HG03558 (cell line): ENCODE results near the gene LRCH4.
"Not testable (repeated sequence)": the region's sequence is repeated elsewhere in the genome, so short reads cannot be mapped to it uniquely, and the experiment has no call there.

ENCODE experiments used
- ATAC-seq: cut with Tn5 transposase; IDR thresholded peaks from one replicate; pipeline ENCODE4 v1.9.1; 2021; ENCODE audit warnings: moderate number of reproducible peaks; ENCODE audit not compliant: unreplicated experiment; ENCODE audit errors: extremely low read depth

LRCH4 gene

GRCh38 chr7:100570954-100571828 is 14.7 kb downstream of the LRCH4 start:
- ATAC-seq, result no peak

- no peak for ATAC-seq
These were observed 16.8 kb downstream of the LRCH4 start for GRCh38 chr7:100568896-100569844.

GRCh38 chr7:100568176-100568895 is 17.6 kb downstream of the LRCH4 start:
- ATAC-seq, result no peak

GRCh38 chr7:100567751-100568175 is 18.2 kb downstream of the LRCH4 start:
- no peak for ATAC-seq

- ATAC-seq, result no peak
These were observed 18.7 kb downstream of the LRCH4 start for GRCh38 chr7:100567031-100567730.

GRCh38 chr7:100566018-100566531 is 19.9 kb downstream of the LRCH4 start:
- ATAC-seq, result no peak

GRCh38 chr7:100565133-100565571 is 20.8 kb downstream of the LRCH4 start:
- no peak for ATAC-seq

GRCh38 chr7:100564405-100564804 is 21.5 kb downstream of the LRCH4 start:
- not testable (repeated sequence) for ATAC-seq

- no peak for ATAC-seq
These were observed 22.0 kb downstream of the LRCH4 start for GRCh38 chr7:100563809-100564400.

GRCh38 chr7:100563100-100563564 is 22.8 kb downstream of the LRCH4 start:
- ATAC-seq, result no peak

GRCh38 chr7:100562195-100563099 is 23.5 kb downstream of the LRCH4 start:
- ATAC-seq, result no peak

- ATAC-seq, result no peak
These were observed 24.3 kb downstream of the LRCH4 start for GRCh38 chr7:100561491-100562194.

- ATAC-seq, result no peak
These were observed 26.8 kb downstream of the LRCH4 start for GRCh38 chr7:100559127-100559526.

GRCh38 chr7:100556541-100556940 is 29.4 kb downstream of the LRCH4 start:
- no peak for ATAC-seq

GRCh38 chr7:100555701-100556100 is 30.2 kb downstream of the LRCH4 start:
- ATAC-seq, result no peak

GRCh38 chr7:100553032-100553431 is 32.9 kb downstream of the LRCH4 start:
- no peak for ATAC-seq

GRCh38 chr7:100552532-100552931 is 33.4 kb downstream of the LRCH4 start:
- ATAC-seq, result no peak
